Measurements from ENCODE around the gene ADAM10.

GRCh38 chr15:58627046-58627445 lies 122.5 kb downstream of the ADAM10 start:
- TF ChIP-seq NR2C2 (CRISPR knock-in tag; IDR thresholded peaks at IDR 0.05) (no peak), CTCF (IDR thresholded peaks at IDR 0.05) (no peak), CREM (CRISPR knock-in tag; IDR thresholded peaks at IDR 0.05) (no peak), ZNF138 (CRISPR knock-in tag; conservative IDR thresholded peaks at IDR 0.05) (no peak), E2F4 (CRISPR knock-in tag; IDR thresholded peaks at IDR 0.05; ENCODE audit: borderline replicate concordance, low read depth) (no peak), ATF2 (CRISPR knock-in tag; IDR thresholded peaks at IDR 0.05; ENCODE audit: borderline replicate concordance, low read depth) (no peak), ZNF512 (CRISPR knock-in tag; IDR thresholded peaks at IDR 0.05; ENCODE audit: borderline replicate concordance) (no peak), USF2 (CRISPR knock-in tag; IDR thresholded peaks at IDR 0.05) (no peak), ESRRA (CRISPR knock-in tag; IDR thresholded peaks at IDR 0.05; ENCODE audit: borderline replicate concordance) (no peak), MAX (CRISPR knock-in tag; IDR thresholded peaks at IDR 0.05) (no peak), PRDM15 (CRISPR knock-in tag; IDR thresholded peaks at IDR 0.05) (no peak), GTF2I (CRISPR knock-in tag; conservative IDR thresholded peaks at IDR 0.05) (no peak), ZNF396 (CRISPR knock-in tag; IDR thresholded peaks at IDR 0.05; ENCODE audit: borderline replicate concordance) (no peak)
